Large intestine (tissue), 3 donors: ENCODE measurements around the gene HENMT1. TPM values are rescaled to one million over a fixed set of nuclear protein-coding genes. Genes with fewer than 3 reads are reported as not detected.
"Not testable (repeated sequence)": the region's sequence is repeated elsewhere in the genome, so short reads cannot be mapped to it uniquely, and the experiment has no call there.

Source experiments
- DNase-seq, 2 donors: peaks; one replicate each; pipeline versions ENCODE4 v3.0.0 to v3.0.0-alpha.2; 2013
- H3K27ac ChIP-seq: one replicate; pipeline ENCODE4 v1.5.1; 2013; ENCODE audit warnings: low read length
- H3K27me3 ChIP-seq: 2 replicates; pipeline ENCODE4 v1.6.1; 2013; ENCODE audit warnings: low read length; ENCODE audit not compliant: control insufficient read depth, insufficient read depth
- H3K36me3 ChIP-seq: 2 replicates; pipeline ENCODE4 v1.6.1; 2013; ENCODE audit warnings: low read length; ENCODE audit not compliant: control insufficient read depth, insufficient read depth
- H3K4me1 ChIP-seq: one replicate; pipeline ENCODE4 v1.6.1; 2013; ENCODE audit warnings: low read length; ENCODE audit not compliant: control insufficient read depth, insufficient read depth
- H3K4me3 ChIP-seq: one replicate; pipeline ENCODE4 v1.5.1; 2013; ENCODE audit warnings: low read length
- H3K9me3 ChIP-seq: one replicate; pipeline ENCODE4 v1.6.1; 2013; ENCODE audit warnings: mild to moderate bottlenecking, low read depth, low read length, moderate library complexity; ENCODE audit not compliant: control insufficient read depth
- WGBS: methylation state at CpG from one replicate; pipeline ENCODE4 v1.1.5; 2013; ENCODE audit warnings: low lambda C conversion rate; ENCODE audit not compliant: insufficient coverage; 5-methylcytosine and 5-hydroxymethylcytosine counted together
- polyA plus RNA-seq: library from polyadenylated mRNA; unstranded; fragments of 120-200 nt; gene quantifications from one replicate; pipeline ENCODE4 v1.2.1, GENCODE V29; 2013

HENMT1 gene
- polyA plus RNA-seq, 1 donor: 9.5 TPM

DNA sequence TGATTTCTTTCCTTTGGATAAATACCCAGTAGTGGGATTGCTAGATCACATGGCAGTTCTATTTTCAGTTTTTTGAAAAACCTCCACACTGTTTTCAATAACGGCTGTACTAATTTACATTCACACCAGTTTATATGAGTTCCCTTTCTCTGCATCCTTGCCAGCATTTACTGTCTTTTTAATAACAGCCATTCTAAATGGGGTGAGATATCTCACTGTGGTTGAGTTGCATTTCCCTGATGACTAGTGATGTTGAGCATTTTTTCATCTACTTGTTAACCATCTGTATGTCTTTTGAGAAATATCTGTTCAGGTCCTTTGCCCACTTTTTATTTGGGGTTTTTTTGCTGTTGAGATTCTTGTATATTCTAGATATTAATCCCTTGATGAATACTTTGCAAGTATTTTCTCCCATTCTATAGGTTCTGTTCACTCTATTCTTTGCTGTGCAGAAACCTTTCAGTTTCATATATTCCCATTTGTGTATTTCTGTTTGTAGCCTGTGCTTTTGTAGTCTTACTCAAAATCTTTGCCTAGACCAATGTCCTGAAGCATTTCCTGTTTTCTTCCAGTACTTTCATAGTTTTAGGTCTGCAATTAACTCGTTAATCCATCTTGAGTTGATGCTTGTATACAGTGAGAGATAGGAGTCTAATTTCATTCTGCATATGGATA is 7.3 kb downstream of the HENMT1 start:
- DNase-seq: no peak
- Histone ChIP-seq H3K9me3 (peaks cover 2% of the 10 kb centered on the region), H3K4me1 (no peaks in the 10 kb centered on the region), H3K4me3 (no peak overlapping the region), H3K36me3 (no peaks in the 10 kb centered on the region), H3K27ac (no peak overlapping the region), H3K27me3 (no peaks in the 10 kb centered on the region)
- WGBS: no CpG with 5 or more reads among the region's 2 CpGs

DNA sequence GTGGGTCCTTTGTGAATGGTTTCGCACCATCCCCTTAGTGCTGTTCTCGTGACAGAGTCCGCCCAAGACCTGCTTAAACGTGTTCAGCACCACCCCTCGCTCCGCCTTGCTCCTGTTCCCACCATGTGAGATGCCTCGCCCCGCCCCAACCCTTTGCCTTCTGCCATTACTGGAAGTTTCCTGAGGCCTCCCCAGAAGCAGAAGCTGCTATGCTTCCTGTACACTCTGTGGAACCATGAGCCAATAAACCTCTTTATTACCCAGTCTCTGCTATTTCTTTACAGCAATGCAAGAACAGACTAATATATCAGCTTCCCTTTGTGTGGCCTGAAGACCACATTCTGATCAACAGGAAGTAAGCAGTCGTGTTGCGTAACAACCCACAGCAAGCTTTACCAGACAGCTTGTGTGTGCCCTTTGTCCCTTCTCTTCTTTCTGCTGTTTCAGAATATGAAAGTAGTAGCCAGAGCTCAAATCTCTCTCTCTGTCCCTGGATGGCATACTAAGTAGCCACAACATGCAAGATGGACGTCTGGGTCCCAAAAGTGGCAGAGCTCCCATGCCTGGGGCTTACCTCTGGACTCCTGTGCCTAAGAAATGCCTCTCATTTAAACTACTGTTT is 14.1 kb downstream of the HENMT1 start:
- peaks cover 2% of the 10 kb centered on the region for H3K9me3 ChIP-seq
- no CpG with 5 or more reads among the region's 11 CpGs for WGBS
- peaks cover 18% of the 10 kb centered on the region for H3K4me1 ChIP-seq
- DNase-seq: peak; percentile 91 to 97
- H3K27ac ChIP-seq: peak overlapping the region; percentile 94
- H3K27me3 ChIP-seq: no peaks in the 10 kb centered on the region
- no peak overlapping the region for H3K4me3 ChIP-seq
- no peaks in the 10 kb centered on the region for H3K36me3 ChIP-seq

DNA sequence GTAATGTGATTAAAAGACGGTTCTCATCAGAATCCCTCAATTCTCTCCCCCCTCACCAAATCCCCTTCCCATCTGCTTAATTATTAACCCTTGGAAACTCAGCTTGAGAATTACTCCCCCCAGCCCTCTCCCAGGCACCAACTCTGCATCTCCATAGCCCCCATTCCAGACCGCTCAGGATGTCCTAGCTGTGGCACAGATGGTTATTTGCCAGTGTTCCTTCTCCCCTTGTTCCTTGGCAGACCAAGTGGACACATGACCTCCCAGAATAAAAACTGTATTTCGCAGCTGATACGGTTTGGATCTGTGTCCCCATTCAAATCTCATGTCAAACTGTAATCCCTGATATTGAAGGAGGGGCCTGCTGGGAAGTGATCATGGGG is 14.6 kb downstream of the HENMT1 start:
- Histone ChIP-seq H3K9me3 (no peaks in the 10 kb centered on the region), H3K4me1 (peaks cover 18% of the 10 kb centered on the region), H3K27me3 (no peaks in the 10 kb centered on the region), H3K4me3 (no peak overlapping the region), H3K36me3 (no peaks in the 10 kb centered on the region), H3K27ac (peak overlapping the region; percentile 94)
- no peak for DNase-seq
- WGBS: no CpG with 5 or more reads among the region's 4 CpGs

DNA sequence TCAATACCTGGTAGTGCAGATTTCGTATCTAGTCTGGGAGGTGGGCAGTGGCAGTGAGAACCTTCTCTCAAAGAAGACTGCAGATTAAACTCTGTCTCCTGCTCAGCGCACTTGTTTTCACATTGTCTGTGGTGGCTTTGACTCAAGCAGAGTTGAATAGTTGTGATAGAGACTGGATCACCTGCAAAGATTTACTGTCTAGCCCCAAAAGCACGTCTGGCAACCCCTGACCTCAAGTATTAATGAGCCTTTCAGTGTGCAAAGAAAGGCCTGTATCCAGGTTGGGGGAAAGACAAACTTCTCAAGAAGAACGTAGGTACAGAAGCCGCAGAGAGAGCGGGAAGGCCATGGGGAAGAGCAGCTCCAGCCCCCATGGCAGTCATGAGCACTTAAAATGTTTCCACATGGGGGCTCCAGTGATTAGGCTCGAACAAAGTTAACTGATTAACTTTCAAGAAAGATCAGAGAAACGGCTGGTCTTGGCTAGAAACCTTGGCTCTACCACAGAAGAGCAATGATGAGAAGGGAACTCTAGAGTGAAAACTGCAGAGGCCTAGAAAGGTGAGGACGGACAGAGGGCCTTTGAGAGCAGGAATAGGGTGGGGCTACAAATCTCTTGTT is 15.2 kb downstream of the HENMT1 start:
- Histone ChIP-seq H3K27ac (peak overlapping the region; percentile 94), H3K9me3 (no peaks in the 10 kb centered on the region), H3K27me3 (no peaks in the 10 kb centered on the region), H3K4me3 (no peak overlapping the region), H3K36me3 (no peaks in the 10 kb centered on the region), H3K4me1 (peaks cover 18% of the 10 kb centered on the region)
- WGBS: 55% methylated on average over 2 of the region's 9 CpGs
- no peak for DNase-seq

DNA sequence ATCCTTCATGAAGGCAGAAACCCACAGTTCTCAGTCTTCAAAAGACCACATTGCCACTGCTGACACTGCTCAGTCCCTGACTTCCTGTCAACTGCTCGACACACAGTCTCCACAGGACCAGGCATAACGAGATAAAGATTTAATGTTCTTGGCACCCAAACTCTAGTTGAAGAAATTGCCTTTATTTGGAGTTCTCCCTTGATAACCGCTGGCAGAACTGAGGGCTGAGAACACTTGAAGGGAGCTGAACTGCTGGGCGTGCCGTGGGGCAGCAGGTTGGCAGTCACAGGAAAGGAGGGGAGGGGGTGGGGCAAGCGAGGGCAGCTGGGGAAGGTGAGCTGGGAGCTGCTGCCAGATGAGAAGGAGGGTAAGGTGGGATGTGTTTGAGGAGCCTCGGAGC is 15.9 kb downstream of the HENMT1 start:
- no peak for DNase-seq
- H3K4me3 ChIP-seq: no peak overlapping the region
- peaks cover 18% of the 10 kb centered on the region for H3K4me1 ChIP-seq
- WGBS: 67% methylated on average over 1 of the region's 7 CpGs
- no peak overlapping the region for H3K27ac ChIP-seq
- no peaks in the 10 kb centered on the region for H3K36me3 ChIP-seq
- H3K27me3 ChIP-seq: no peaks in the 10 kb centered on the region
- no peaks in the 10 kb centered on the region for H3K9me3 ChIP-seq

DNA sequence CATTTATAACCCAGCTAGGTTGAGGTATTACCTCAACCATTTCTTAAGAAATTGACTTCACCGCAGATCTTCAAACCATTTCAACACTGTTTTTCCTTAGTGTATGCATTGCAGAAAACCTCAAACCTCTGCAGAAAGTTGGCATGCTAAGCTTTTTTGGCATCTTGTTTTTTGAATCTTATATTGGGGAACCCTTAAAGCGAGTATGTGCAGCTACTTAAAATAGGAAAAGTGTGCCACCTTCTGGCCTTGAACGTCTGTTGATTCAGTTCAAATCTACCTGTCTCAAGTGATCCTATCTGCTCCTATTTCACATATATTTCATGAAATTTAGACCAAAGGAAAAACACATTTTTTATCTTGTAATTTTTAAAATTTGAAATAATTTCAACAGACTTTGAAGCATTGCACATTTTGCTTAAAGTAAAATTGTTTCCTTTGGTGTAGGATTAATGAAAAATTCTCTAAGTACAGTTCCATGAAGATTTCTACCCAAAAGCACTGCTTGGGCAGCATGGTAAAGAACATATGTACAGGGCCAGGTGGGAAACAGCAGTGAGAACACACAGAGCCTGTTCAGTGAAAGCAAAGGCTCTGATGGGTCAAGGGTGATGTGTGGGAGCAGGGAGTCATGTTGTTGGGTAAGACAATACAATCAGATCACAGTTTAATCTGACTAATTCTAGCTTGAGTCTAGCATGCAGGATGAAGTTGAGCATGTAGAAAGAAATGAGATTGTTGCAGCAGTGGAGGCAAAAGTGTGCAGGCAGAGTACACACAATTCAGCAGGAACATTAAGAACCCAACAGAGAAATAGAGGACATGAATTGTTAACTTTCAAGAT is 17.2 kb downstream of the HENMT1 start:
- Histone ChIP-seq H3K4me1 (peaks cover 18% of the 10 kb centered on the region), H3K4me3 (no peak overlapping the region), H3K36me3 (peaks cover 4% of the 10 kb centered on the region), H3K27me3 (no peaks in the 10 kb centered on the region), H3K27ac (no peak overlapping the region), H3K9me3 (no peaks in the 10 kb centered on the region)
- peak; percentile 45 to 58 for DNase-seq
- 0% methylated on average over 1 of the region's 3 CpGs for WGBS

DNA sequence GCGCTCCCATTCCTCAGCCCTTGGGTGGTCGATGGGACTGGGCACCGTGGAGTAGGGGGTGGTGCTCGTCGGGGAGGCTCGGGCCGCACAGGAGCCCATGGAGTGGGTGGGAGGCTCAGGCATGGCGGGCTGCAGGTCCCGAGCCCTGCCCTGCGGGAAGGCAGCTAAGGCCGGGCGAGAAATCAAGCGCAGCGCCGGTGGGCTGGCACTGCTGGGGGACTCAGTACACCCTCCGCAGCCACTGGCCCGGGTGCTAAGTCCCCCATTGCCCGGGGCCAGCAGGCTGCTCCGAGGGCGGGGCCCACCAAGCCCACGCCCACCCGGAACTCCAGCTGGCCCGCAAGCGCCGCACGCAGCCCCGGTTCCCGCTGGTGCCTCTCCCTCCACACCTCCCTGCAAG is 20.0 kb downstream of the HENMT1 start:
- H3K27me3 ChIP-seq, H3K9me3 ChIP-seq, DNase-seq, H3K4me3 ChIP-seq, H3K4me1 ChIP-seq, H3K27ac ChIP-seq: not testable (repeated sequence)
- no CpG with 5 or more reads among the region's 28 CpGs for WGBS
- peaks cover 13% of the 10 kb centered on the region for H3K36me3 ChIP-seq

DNA sequence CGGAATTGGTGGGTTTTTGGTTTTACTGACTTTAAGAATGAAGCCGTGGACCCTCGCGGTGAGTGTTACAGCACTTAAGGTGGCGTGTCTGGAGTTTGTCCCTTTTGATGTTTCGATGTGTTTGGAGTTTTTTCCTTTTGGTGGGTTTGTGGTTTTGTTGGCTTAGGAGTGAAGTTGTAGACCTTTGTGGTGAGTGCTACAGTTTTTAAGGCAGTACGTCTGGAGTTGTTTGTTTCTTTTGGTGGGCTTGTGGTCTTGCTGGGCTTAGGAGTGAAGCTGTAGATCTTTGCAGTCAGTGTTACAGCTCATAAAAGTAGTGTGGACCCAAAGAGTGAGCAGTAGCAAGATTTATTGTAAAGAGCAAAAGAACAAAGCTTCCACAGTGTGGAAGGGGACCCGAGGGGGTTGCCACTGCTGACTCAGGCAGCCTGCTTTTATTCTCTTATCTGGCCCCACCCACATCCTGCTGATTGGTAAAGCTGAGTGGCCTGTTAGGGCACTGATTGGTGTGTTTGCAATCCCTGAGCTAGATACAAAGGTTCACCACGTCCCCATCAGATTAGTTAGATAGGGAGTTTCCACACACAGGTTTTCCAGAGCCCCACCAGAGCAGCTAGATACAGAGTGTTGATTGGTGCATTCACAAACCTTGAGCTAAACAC is 20.9 kb downstream of the HENMT1 start:
- Histone ChIP-seq H3K27ac (no peak overlapping the region), H3K4me3 (no peak overlapping the region), H3K9me3 (no peaks in the 10 kb centered on the region), H3K4me1 (no peaks in the 10 kb centered on the region), H3K36me3 (peaks cover 18% of the 10 kb centered on the region), H3K27me3 (no peaks in the 10 kb centered on the region)
- no peak for DNase-seq
- WGBS: no CpG with 5 or more reads among the region's 9 CpGs

DNA sequence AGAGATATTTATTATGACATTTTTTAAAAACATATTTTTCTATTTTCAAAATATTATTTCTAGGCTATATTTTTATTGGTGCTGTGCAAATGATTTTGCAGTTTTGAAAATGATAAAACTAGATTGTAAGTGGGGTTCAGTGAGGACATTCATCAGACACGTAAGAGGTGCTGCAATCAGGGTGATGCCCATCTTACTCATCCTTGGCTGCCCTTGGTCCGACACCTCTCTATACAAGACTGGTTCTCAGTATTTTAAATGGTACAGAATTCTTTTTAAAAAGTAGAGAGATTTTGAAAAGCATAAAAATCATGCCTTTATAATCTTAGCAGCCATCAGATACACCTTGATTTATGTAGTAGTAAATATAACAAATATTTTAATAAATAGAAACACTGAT is 24.0 kb downstream of the HENMT1 start:
- Histone ChIP-seq H3K9me3 (no peaks in the 10 kb centered on the region), H3K27me3 (no peaks in the 10 kb centered on the region), H3K4me1 (no peaks in the 10 kb centered on the region), H3K27ac (no peak overlapping the region), H3K4me3 (no peak overlapping the region), H3K36me3 (peaks cover 35% of the 10 kb centered on the region)
- DNase-seq: no peak
- WGBS: no CpG with 5 or more reads among the region's 2 CpGs

DNA sequence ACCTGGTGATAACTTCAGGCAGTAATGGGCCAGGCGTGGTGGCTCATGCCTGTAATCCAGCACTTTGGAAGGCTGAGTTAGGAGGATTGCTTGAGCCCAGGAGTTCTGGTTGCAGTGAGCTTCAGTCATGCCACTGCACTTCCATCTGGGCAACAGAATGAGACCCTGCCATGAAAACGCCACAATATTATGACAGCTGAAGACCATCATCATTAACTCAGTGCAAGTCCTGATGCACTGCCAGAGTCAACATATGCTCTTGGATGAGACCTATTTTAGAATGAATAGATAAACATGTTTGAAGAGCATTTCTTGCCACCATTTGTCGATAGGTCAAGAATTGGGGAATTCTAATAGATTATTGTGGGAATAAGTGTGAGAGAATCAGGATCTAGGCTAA is 26.4 kb downstream of the HENMT1 start:
- no peak for DNase-seq
- H3K27me3 ChIP-seq: no peaks in the 10 kb centered on the region
- no peaks in the 10 kb centered on the region for H3K9me3 ChIP-seq
- no peaks in the 10 kb centered on the region for H3K4me1 ChIP-seq
- 100% methylated on average over 1 of the region's 3 CpGs for WGBS
- H3K4me3 ChIP-seq: no peak overlapping the region
- H3K36me3 ChIP-seq: peaks cover 46% of the 10 kb centered on the region
- no peak overlapping the region for H3K27ac ChIP-seq
